Embryonic facial prominence (tissue), 1 donor: ENCODE measurements around the gene CR1.
A peak's percentile ranks its signal among the peaks of the same experiment; 100 is the strongest.
"Not testable (repeated sequence)": the region's sequence is repeated elsewhere in the genome, so short reads cannot be mapped to it uniquely, and the experiment has no call there.

Source experiments
- DNase-seq: peaks from one replicate; pipeline ENCODE4 v3.0.0-alpha.2; 2016; ENCODE audit errors: extremely low spot score

CR1 gene

DNA sequence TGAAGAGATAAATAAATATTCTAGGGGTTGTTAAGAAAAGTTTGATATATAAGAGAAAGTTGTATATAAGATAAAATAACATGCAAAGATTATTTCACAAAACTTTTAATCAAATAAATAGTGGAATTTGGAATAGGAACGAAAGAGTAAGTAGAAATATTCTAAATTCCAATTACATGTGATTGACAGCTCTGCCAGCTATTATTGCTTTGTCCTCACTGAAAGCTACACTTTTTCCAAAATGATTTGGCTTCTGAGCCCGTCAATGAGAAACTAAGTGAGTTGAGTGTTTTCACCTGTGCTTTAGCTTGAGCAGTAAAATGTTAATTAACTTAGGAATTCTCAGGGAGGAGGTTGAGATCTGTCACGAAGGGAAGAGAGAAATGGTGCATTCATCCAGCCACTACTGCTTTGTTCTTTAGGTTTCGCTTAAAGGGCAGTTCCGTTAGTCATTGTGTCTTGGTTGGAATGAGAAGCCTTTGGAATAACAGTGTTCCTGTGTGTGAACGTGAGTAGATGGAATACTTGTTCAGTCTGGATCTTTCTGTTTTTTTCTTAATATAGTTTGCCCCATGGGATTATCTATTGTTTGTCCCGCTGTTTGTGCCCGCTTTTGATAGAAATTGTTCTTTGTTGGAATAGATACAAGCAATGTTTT, 85.7 kb downstream of the CR1 start:
- DNase-seq = no peak

DNA sequence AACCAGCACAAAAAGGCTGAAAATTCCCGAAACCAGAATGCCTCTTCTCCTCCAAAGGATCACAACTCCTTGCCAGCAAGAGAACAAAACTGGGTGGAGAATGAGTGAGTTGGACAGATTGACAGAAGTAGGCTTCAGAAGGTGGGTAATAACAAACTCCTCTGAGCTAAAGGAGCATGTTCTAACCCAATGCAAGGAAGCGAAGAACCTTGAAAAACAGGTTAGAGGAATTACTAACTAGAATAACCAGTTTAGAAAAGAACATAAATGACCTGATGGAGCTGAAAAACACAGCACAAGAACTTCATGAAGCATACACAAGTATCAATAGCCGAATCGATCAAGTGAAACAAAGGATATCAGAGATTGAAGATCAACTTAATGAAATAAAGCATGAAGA, 93.5 kb downstream of the CR1 start:
- DNase-seq = not testable (repeated sequence)

- DNase-seq = not testable (repeated sequence)
Observed at GRCh38 chr1:207591205-207591604, 95.2 kb downstream of the CR1 start.

DNA sequence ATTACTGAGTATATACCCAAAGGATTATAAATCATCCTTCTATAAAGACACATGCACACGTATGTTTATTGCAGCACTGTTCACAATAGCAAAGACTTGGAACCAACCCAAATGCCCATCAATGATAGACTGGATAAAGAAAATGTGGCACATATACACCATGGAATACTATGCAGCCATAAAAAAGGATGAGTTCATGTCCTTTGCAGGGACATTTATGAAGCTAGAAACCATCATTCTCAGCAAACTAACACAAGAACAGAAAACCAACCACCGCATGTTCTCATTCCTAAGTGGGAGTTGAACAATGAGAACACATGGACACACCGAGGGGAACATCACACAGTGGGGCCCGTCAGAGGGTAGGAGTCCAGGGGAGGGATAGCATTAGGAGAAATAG, 98.1 kb downstream of the CR1 start:
- not testable (repeated sequence) for DNase-seq

GRCh38 chr1:207603777-207604176, 107.8 kb downstream of the CR1 start:
- no peak for DNase-seq

DNA sequence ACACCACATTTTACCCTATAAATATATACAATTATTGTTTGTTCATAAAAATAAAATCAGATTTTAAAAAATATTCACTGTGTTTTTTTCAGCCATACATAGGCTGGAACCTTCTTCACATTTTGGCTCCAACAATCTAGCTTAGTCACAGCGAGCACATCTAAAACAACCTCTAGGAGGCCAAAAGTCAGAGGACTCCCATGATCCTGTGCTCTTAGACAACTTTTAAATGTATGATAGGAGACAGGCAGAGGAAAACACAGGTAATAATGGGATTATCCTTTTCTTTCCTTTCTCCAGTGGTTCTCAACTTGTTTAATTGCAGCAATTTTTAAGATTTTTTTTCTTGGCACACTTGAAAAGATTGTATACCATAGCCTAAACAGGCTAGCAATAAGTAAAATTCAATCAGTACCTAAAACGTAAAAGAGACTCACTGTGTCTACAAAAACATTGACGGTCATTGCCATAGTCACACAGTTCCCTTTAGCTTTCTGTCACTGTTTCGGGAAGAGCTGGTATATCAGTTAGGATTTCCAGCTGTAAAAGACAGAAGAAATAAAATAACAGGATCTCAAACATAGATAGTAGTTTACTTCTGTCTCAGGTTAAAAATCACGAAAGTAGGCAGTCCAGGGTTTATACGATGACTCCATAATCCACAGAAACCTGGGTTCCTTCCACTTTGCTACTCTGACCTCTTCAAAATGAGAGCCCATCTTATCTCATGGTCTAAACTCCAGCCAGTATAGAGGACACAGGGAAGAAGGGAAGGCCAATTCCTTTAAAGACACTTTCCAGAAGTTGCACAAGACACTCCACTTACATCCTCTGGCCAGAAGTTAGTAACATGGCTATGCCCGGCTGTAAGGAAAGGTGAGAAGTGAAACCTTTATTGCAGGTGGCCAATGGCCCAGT, 109.7 kb downstream of the CR1 start:
- DNase-seq = no peak

DNA sequence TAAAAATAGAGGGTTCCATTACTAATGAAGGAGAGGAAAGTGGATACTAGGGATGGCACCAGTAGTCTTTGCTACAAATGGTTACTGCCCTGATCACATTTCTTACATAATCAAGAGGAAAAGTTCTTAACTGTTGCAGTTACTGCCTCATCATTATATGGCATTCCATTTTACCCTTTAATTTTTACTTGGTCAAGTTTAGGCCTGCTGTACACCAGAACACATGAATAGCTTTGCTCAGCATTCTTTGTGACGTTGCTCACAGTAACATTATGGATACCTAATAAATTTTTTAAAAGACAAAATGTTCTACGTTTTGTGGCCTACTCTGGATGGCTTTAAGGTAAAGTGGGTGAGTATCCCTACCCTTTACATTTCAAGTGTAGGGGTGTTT, 110.4 kb downstream of the CR1 start:
- DNase-seq = no peak

DNA sequence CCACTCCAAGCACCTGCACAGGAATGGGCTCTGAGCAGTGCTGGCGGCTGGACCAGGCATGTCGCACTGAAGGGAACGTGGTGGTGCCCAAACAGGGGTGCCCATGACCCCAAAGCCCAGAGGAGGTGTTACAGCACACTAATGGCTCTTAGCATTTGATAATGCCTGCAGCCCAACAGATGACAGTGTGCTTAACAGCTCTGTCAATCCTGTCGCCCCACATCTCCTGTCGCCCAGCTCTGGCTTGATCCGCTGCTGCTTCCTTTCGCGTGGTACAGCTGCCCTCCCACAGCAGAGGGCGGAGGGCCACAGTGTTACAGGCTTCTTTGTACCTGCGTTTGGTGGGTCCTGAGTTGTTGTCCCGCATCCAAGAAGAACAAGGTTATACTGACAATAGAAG, 116.8 kb downstream of the CR1 start:
- DNase-seq = no peak

DNA sequence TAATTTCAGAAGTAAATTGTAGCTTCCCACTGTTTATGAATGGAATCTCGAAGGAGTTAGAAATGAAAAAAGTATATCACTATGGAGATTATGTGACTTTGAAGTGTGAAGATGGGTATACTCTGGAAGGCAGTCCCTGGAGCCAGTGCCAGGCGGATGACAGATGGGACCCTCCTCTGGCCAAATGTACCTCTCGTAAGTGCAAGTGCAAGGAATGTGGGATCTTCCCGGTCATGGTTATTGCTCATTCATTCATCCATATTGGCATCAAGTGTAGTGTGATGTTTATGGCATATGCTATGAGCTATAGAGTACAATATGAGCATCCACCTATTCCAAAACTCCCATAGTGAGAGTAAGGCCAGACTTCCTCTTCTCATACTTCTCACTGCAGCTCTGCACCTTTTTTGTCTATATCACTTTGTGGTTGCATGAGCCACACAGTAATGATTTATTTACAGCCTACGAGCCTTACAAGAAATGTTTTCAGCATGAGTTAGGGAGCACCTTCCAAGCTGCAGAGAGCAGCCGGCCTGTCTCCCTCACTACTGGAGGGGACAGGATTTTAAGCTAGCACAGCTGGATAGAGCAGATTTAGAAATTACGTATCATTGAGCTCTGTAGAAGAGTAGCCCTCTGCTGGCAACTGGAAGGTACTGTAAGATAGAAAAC, 124.0 kb downstream of the CR1 start:
- DNase-seq = peak; percentile 53

DNA sequence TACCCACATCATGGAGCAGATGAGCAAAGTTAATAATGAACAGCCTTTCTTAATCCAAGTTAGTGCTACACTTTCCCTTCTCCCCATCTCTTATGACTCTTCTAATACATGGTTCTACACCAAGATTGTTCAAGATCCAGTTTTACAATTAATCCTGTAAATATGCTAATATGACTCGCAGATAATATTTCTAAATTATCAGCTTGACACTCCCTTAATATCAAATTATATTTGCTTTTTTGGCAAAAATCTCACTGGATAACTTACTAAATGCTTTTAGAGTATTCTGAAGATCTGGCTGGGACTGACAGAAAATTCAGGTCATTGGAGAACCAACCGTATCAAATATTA, 124.6 kb downstream of the CR1 start:
- no peak for DNase-seq

- not testable (repeated sequence) for DNase-seq
Observed at GRCh38 chr1:207625504-207626071, 129.6 kb downstream of the CR1 start.

DNA sequence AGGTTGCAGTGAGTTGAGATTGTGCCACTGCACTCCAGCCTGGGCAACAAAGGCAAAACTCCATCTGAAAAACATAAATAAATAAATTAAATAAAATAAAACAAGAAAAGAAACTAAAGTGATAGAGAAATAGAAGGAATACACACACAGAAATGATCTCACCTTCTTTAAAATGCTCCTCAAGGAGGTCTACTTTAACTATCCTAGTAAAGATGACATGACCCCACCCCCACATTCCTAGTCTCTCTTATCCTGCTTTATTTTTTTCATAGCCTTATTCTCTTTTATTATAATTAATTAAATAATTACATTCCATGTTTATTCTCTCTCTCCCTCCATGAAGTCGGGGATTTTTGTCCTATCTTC, 131.0 kb downstream of the CR1 start:
- no peak for DNase-seq

- DNase-seq = no peak
Observed at GRCh38 chr1:207627496-207627895, 131.5 kb downstream of the CR1 start.

- DNase-seq = no peak
Observed at GRCh38 chr1:207628776-207629175, 132.8 kb downstream of the CR1 start.

DNA sequence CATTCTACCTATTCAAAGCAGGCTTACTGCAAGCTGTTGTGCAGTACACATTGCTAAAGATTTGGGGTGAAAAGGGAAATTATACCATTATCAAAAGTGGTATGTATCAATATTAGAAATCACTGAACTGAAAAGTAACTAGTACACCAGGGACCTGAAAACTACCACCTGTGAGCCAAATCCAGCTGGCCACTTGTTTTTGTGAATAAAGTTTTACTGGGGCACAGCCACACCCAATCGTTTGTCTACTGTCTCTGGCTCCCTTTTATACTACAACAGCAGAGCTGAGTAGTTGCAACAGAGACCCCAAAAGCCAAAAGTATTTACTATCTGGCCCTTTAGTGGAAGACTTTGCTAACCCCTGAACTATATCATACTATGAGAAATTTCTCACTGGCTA, 135.2 kb downstream of the CR1 start:
- no peak for DNase-seq

DNA sequence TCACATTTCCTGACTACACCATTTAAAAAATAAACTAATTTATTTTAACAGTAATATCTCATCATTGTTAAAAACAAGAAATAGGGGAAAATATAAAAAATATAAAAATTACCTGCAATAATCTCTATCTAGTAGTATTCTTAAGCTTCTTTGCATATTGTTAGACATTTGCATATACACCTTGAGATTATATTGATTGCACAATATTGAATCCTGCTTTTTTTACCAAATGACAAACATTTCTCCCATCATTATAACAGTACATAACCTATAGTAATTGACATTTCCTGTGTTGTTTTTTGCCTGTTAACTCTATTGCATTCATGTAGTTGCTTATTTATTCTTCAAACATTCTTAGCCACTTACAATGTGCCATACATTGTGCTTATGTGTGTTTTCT, 137.3 kb downstream of the CR1 start:
- DNase-seq = no peak

DNA sequence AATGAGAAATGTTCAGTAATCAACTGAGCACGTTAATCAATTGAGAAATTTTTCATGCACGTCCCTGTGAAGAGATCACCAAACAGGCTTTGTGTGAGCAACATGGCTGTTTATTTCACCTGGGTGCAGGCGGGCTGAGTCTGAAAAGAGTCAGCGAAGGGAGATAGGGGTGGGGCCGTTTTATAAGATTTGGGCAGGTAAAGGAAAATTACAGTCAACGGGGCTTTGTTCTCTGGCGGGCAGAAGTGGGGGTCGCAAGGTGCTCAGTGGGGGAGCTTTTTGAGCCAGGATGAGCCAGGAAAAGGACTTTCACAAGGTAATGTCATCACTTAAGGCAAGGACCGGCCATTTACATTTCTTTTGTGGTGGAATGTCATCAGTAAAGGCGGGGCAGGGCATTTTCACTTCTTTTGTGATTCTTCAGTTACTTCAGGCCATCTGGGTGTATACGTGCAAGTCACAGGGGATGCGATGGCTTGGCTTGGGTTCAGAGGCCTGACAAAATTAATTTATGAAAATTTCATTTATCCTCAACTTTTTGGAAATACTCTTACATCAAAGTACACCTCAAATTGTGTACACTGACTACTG, 137.8 kb downstream of the CR1 start:
- not testable (repeated sequence) for DNase-seq

DNA sequence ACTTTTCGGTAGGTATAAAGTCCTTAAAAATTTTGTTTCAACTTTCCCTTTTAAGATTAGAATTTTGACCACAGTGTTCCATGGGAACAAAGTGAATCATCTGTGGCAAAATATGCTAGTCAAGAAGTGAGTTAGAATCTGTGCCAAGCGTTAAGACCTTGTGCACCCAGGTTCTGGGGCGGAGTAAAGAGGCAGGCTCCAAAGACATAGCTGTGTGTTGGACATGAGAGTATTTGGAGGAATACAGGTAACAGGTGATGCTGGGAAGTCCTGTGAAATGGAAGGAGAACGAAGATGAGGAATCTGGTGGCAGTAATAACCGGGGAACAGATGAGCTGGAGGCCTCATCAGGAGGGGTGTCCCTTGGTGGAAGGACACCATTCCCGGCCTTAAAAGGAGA, 138.3 kb downstream of the CR1 start:
- not testable (repeated sequence) for DNase-seq

GRCh38 chr1:207635569-207636186, 139.7 kb downstream of the CR1 start:
- DNase-seq = not testable (repeated sequence)

DNA sequence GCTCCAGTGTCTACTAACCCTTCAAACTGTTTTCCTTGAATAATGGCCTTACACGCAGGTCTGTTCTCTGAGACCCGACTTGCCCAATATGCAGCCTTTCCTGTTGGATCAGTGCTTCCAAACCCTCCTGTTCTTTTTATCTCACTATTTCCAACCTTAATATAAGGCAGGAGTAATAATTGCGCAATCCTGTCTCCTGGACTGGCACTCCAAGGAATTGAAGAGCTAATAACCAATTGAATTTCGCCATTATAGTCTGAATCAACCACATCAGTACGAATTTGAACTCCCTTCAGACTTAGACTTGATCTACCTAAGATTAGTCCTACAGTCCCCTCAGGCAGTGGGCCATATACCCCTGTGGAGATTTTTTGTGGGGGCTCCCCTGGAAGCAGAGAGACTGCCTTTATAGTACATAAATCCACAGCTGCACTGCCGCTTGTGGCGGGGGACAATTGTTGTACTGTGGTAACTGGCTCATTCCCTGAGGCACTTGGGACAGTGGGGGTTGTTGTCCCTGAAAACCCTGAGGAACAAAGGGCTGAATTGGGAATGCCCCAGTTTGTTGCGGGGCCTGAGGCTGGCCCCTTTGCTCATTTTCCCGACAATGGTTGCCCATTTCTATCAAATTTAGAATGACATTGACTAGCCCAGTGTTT, 142.7 kb downstream of the CR1 start:
- DNase-seq = not testable (repeated sequence)

DNA sequence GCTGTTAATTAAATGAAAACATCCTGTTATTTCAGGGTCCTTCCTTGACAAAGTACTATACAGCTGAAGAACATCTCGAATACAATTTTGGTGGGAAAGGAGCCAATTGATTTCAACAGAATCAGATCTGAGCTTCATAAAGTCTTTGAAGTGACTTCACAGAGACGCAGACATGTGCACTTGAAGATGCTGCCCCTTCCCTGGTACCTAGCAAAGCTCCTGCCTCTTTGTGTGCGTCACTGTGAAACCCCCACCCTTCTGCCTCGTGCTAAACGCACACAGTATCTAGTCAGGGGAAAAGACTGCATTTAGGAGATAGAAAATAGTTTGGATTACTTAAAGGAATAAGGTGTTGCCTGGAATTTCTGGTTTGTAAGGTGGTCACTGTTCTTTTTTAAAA, 143.4 kb downstream of the CR1 start:
- not testable (repeated sequence) for DNase-seq
